GM12878 (cell line): ENCODE results near the gene NUDT13. TPM values are rescaled to one million over a fixed set of nuclear protein-coding genes. Genes with fewer than 3 reads are reported as not detected.
A peak's percentile ranks its signal among the peaks of the same experiment; 100 is the strongest.

Experiments
- ATAC-seq: fragments of 200-7000 bp; cut with Tn5 transposase; 3 replicates; pipeline ENCODE4 v1.9.1; 2020; ENCODE audit warnings: mild to moderate bottlenecking, moderate library complexity
- BruUV-seq: library from RNA; stranded (reverse); fragments of 400-500 nt; replicated peaks from 2 replicates; lab custom pipeline; 2021; lab: Mats Ljungman, UMichigan
- CTCF ChIA-PET: fragments of 300-600 bp; sonication (Branson Sonifier 250); formaldehyde crosslinking; extraction: SDS; loops from one replicate; lab custom pipeline; 2021; ENCODE audit warnings: inconsistent platforms; lab: Yijun Ruan, JAX
- POLR2A ChIA-PET: fragments of 350-600 bp; formaldehyde crosslinking; extraction: SDS; loops from one replicate; lab custom pipeline; 2021; ENCODE audit warnings: inconsistent platforms; lab: Charles Lee
- RAD21 ChIA-PET: fragments of 300-600 bp; sonication (Branson Sonifier 250); formaldehyde crosslinking; loops from one replicate; lab custom pipeline; 2023; ENCODE audit warnings: antibody characterized with exemption; ENCODE audit not compliant: unreplicated experiment; lab: Charles Lee
- SMC1A ChIA-PET: fragments of 300-600 bp; sonication (Branson Sonifier 250); formaldehyde crosslinking; loops from one replicate; lab custom pipeline; 2023; ENCODE audit not compliant: unreplicated experiment, uncharacterized antibody; lab: Charles Lee
- DNase-seq: peaks from one replicate; pipeline ENCODE4 v3.0.0-alpha.2; 2011; ENCODE audit warnings: low read depth, low spot score
- FAIRE-seq: peaks from 3 replicates; lab custom pipeline; 2011; peaks lifted over from hg19 to GRCh38; lab: Jason Lieb, UNC
- H2AFZ ChIP-seq: 2 replicates; pipeline ENCODE4 v1.6.0; 2011; ENCODE audit warnings: low read depth, low read length, control low read depth; ENCODE audit not compliant: control insufficient read depth
- H3K27ac ChIP-seq: 2 replicates; pipeline ENCODE4 v1.5.1; 2011; ENCODE audit warnings: control low read depth; ENCODE audit not compliant: control insufficient read depth, insufficient read depth
- H3K27me3 ChIP-seq, 2 experiments: replicated peaks in 1 of 2; 2 replicates each; pipeline versions ENCODE4 v1.6.0 to v1.6.1; 2011; ENCODE audit warnings: low read length in 1 of 2; ENCODE audit not compliant: control insufficient read depth in 2 of 2, insufficient read depth in 2 of 2
- H3K36me3 ChIP-seq, 2 experiments: 2 replicates each; pipeline ENCODE4 v1.5.1; 2011; ENCODE audit warnings: low read length in 1 of 2; ENCODE audit not compliant: control insufficient read depth in 2 of 2, insufficient read depth in 2 of 2
- H3K4me1 ChIP-seq: 2 replicates; pipeline ENCODE4 v1.6.1; 2011; ENCODE audit warnings: mild to moderate bottlenecking, low read length, moderate library complexity, mixed read lengths; ENCODE audit not compliant: control insufficient read depth, insufficient read depth
- H3K4me2 ChIP-seq: 2 replicates; pipeline ENCODE4 v1.6.0; 2011; ENCODE audit warnings: control low read depth; ENCODE audit not compliant: control insufficient read depth, insufficient read depth
- H3K4me3 ChIP-seq: fragments of 200-600 bp; sonication (generic); 2 replicates; pipeline ENCODE4 v1.5.1; 2016
- H3K79me2 ChIP-seq: 2 replicates; pipeline ENCODE4 v1.6.0; 2011; ENCODE audit warnings: low read length; ENCODE audit not compliant: control insufficient read depth, insufficient read depth
- H3K9ac ChIP-seq: 2 replicates; pipeline ENCODE4 v1.8.0; 2011; ENCODE audit warnings: low read length, control low read depth, mixed read lengths; ENCODE audit not compliant: control insufficient read depth, insufficient read depth
- H3K9me3 ChIP-seq: replicated peaks from 3 replicates; pipeline ENCODE4 v1.5.1; 2011; ENCODE audit warnings: mild to moderate bottlenecking, low read length; ENCODE audit not compliant: control insufficient read depth, insufficient read depth
- H4K20me1 ChIP-seq: 2 replicates; pipeline ENCODE4 v1.6.0; 2011; ENCODE audit not compliant: control insufficient read depth, insufficient read depth
- CHD2 ChIP-seq: IDR thresholded peaks from 2 replicates; pipeline ENCODE4 v1.6.1; 2011; ENCODE audit warnings: low read depth, low read length, improper control_type of control experiment, borderline replicate concordance
- JUNB ChIP-seq: IDR thresholded peaks from 2 replicates; pipeline ENCODE4 v1.6.1; 2016; ENCODE audit warnings: antibody characterized with exemption, mild to moderate bottlenecking
- MEF2B ChIP-seq: fragments of 450-650 bp; IDR thresholded peaks from 2 replicates; pipeline ENCODE4 v1.6.1; 2018; ENCODE audit warnings: mild to moderate bottlenecking, moderate library complexity; ENCODE audit not compliant: partially characterized antibody, poor library complexity, severe bottlenecking
- NR2F1 ChIP-seq: fragments of 450-650 bp; conservative IDR thresholded peaks from 2 replicates; pipeline ENCODE4 v1.6.1; 2017; ENCODE audit warnings: mild to moderate bottlenecking
- PML ChIP-seq: IDR thresholded peaks from 2 replicates; pipeline ENCODE4 v1.6.1; 2012; ENCODE audit warnings: low read length, inconsistent platforms
- TCF7 ChIP-seq: IDR thresholded peaks from 2 replicates; pipeline ENCODE4 v1.6.1; 2014; ENCODE audit warnings: antibody characterized with exemption, borderline replicate concordance
- ZBED1 ChIP-seq: IDR thresholded peaks from 2 replicates; pipeline ENCODE4 v1.6.1; 2016; ENCODE audit warnings: borderline replicate concordance
- WGBS: methylation state at CpG from one replicate; pipeline ENCODE4 v1.1.6; 2016; ENCODE audit warnings: low lambda C conversion rate; ENCODE audit not compliant: insufficient replicate concordance, insufficient coverage; ENCODE audit errors: missing lambda C conversion rate; 5-methylcytosine and 5-hydroxymethylcytosine counted together
- in situ Hi-C: fragments of 300-500 bp; cut with MboI; formaldehyde crosslinking; loops from 9 replicates; pipeline ENCODE4 v1.14.3; 2018; ENCODE audit warnings: mixed read lengths
- intact Hi-C: fragments of 100-400 bp; cut with micrococcal nuclease; formaldehyde crosslinking; loops from one replicate; pipeline ENCODE4 v1.14.2; 2022; ENCODE audit not compliant: unreplicated experiment
- polyA plus RNA-seq, 11 experiments: library from polyadenylated mRNA; depleted of rRNA in 4 of 11; unstranded in 6 of 11; stranded (reverse) in 5 of 11; fragments of >200 nt; fragmentation: Nextera tagmentation in 4 of 11; fragmentation: Illumina TruSeq in 1 of 11; extraction: Ambion mirVana in 4 of 11; extraction: Trizol in 1 of 11; gene quantifications; 1 replicate in 1 of 11; 2 replicates in 10 of 11; pipeline versions ENCODE4 v1.2.1 to v1.2.3, GENCODE V29; 2011 to 2016; ENCODE audit warnings: inconsistent platforms in 2 of 11, missing spikeins in 2 of 11, low read depth in 1 of 11
- total RNA-seq, 4 experiments: library from RNA; depleted of rRNA in 3 of 4; stranded (reverse); fragments of >200 nt in 3 of 4; fragmentation: Illumina TruSeq in 1 of 4; extraction: Trizol in 1 of 4; gene quantifications; 2 replicates each; pipeline versions ENCODE4 v1.2.1 to v1.2.3, GENCODE V29; 2013 to 2021
- TF ChIP-seq, protein P1 (sequence below): fragments of 150-350 bp; IDR thresholded peaks from 2 replicates; pipeline ENCODE4 v1.6.1; 2014; ENCODE audit warnings: mild to moderate bottlenecking, low read depth, low read length
- TF ChIP-seq, protein P2 (sequence below): IDR thresholded peaks from 2 replicates; pipeline ENCODE4 v1.6.1; 2012; ENCODE audit warnings: improper control_type of control experiment, low read depth, low read length; ENCODE audit not compliant: insufficient replicate concordance

NUDT13 gene
- total and polyA plus RNA-seq, 10 of the 15 experiments (the other 5 are each of a cell fraction or from before 2014, with no cell fraction given): 0.72 to 6.1 (median 1.9) TPM

DNA sequence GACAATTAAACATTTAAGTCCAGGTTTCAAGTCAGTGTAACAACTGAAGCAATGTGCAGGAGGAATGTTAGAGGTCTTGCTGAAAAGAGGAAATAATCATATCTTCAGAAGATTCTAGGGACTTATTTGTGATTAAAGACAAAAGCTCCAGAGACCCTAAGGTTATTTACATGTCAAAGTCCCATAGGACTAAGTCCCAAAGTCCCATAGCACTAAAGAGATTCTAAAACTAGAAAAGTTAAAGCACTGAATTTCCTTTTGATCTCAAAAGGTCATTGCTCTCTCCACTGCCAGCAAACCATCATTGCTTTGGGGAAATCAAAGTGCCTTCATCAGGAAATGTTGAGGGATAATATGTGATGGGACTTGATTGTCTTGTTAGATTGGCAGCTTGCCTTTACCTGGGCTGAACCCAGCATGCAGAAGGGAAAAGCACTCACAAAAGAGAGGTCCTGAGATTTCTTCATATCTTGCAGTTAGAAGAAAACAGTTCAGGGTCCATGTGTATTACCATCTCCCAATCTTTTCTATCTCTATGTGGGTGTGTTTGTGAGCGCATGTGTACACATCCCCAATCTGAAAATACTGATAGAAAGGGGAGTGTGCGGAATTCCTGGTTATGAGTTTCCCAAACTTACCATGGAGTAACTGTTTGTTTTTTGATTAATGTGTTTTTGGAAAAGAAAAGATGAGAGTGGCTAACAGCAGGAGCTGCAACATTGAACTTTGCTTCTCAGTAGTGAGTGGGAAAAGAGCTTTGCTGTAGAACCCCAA lies 21.8 kb downstream of the NUDT13 start:
- H3K9ac ChIP-seq: no peak overlapping the region
- H3K9me3 ChIP-seq: no peaks in the 10 kb centered on the region
- ATAC-seq: no peak
- no peaks in the 10 kb centered on the region for H3K79me2 ChIP-seq
- ChIA-PET SMC1A (interaction anchor here (1.0 to 1.6 kb wide), 4 partner anchors 8 to 53 kb away, joined by 3 to 4 read pairs (median 3); partner anchors contain the start of gene P4HA1), RAD21 (no interaction called here), POLR2A (interaction anchor here (0.6 to 1.0 kb wide), 2 partner anchors 37 to 1442 kb away, joined by 3 to 4 read pairs; no protein-coding TSS in a partner anchor), CTCF (interaction anchor here (1.0 to 2.3 kb wide), 3 partner anchors 27 to 71 kb away, joined by 3 to 10 read pairs (median 3); no protein-coding TSS in a partner anchor)
- no peak for DNase-seq
- no peak overlapping the region for H3K4me2 ChIP-seq
- H3K4me3 ChIP-seq: no peak overlapping the region
- in situ Hi-C loops: no loop called here
- H3K27me3 ChIP-seq: no peaks in the 10 kb centered on the region
- WGBS: 98% methylated on average over 2 of the region's 2 CpGs
- H3K27ac ChIP-seq: no peak overlapping the region
- no peak for TF ChIP-seq CHD2
- TF ChIP-seq TCF7: no peak
- TF ChIP-seq JUNB: no peak
- no peak for TF ChIP-seq ZBED1
- TF ChIP-seq, protein P1, sequence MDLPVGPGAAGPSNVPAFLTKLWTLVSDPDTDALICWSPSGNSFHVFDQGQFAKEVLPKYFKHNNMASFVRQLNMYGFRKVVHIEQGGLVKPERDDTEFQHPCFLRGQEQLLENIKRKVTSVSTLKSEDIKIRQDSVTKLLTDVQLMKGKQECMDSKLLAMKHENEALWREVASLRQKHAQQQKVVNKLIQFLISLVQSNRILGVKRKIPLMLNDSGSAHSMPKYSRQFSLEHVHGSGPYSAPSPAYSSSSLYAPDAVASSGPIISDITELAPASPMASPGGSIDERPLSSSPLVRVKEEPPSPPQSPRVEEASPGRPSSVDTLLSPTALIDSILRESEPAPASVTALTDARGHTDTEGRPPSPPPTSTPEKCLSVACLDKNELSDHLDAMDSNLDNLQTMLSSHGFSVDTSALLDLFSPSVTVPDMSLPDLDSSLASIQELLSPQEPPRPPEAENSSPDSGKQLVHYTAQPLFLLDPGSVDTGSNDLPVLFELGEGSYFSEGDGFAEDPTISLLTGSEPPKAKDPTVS: no peak
- TF ChIP-seq NR2F1: no peak
- TF ChIP-seq, protein P2, sequence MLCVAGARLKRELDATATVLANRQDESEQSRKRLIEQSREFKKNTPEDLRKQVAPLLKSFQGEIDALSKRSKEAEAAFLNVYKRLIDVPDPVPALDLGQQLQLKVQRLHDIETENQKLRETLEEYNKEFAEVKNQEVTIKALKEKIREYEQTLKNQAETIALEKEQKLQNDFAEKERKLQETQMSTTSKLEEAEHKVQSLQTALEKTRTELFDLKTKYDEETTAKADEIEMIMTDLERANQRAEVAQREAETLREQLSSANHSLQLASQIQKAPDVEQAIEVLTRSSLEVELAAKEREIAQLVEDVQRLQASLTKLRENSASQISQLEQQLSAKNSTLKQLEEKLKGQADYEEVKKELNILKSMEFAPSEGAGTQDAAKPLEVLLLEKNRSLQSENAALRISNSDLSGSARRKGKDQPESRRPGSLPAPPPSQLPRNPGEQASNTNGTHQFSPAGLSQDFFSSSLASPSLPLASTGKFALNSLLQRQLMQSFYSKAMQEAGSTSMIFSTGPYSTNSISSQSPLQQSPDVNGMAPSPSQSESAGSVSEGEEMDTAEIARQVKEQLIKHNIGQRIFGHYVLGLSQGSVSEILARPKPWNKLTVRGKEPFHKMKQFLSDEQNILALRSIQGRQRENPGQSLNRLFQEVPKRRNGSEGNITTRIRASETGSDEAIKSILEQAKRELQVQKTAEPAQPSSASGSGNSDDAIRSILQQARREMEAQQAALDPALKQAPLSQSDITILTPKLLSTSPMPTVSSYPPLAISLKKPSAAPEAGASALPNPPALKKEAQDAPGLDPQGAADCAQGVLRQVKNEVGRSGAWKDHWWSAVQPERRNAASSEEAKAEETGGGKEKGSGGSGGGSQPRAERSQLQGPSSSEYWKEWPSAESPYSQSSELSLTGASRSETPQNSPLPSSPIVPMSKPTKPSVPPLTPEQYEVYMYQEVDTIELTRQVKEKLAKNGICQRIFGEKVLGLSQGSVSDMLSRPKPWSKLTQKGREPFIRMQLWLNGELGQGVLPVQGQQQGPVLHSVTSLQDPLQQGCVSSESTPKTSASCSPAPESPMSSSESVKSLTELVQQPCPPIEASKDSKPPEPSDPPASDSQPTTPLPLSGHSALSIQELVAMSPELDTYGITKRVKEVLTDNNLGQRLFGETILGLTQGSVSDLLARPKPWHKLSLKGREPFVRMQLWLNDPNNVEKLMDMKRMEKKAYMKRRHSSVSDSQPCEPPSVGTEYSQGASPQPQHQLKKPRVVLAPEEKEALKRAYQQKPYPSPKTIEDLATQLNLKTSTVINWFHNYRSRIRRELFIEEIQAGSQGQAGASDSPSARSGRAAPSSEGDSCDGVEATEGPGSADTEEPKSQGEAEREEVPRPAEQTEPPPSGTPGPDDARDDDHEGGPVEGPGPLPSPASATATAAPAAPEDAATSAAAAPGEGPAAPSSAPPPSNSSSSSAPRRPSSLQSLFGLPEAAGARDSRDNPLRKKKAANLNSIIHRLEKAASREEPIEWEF: peak; percentile 58
- TF ChIP-seq MEF2B: peak; percentile 93
- TF ChIP-seq PML: no peak
- no peaks in the 10 kb centered on the region for H3K4me1 ChIP-seq
- H2AFZ ChIP-seq: no peak overlapping the region
- BruUV-seq: no TSS peak
- peaks cover 3 to 21% of the 10 kb centered on the region in 2 experiments; a peak in 3 of 4 replicates for H3K36me3 ChIP-seq
- H4K20me1 ChIP-seq: no peaks in the 10 kb centered on the region
- intact Hi-C loops: no loop called here
- FAIRE-seq: no peak
